NCI-H774 (cell line): Measurements from ENCODE around the gene EP400.

Experiments
- DNase-seq: peaks from one replicate; lab custom pipeline; 2025; lab: John Stamatoyannopoulos, UW

The EP400 gene

GRCh38 chr12:132121283-132121682, 171.5 kb downstream of the EP400 start:
- no peak for DNase-seq

GRCh38 chr12:132123970-132124765, 174.4 kb downstream of the EP400 start:
- no peak for DNase-seq

- DNase-seq = no peak
These were observed 175.2 kb downstream of the EP400 start for GRCh38 chr12:132124766-132125425.

GRCh38 chr12:132125736-132126135, 176.0 kb downstream of the EP400 start:
- DNase-seq = no peak

- no peak for DNase-seq
These were observed 177.3 kb downstream of the EP400 start for GRCh38 chr12:132127041-132127440.

GRCh38 chr12:132129007-132129406, 179.3 kb downstream of the EP400 start:
- no peak for DNase-seq

- DNase-seq = no peak
These were observed 180.9 kb downstream of the EP400 start for GRCh38 chr12:132130690-132131089.
